Testis (tissue), 2 donors: ENCODE results near the gene KIF26B.

ENCODE experiments used
- CTCF ChIP-seq, 3 experiments: fragments of 450-650 bp in 2 of 3; fragments of 200-600 bp in 1 of 3; sonication (generic) in 1 of 3; IDR thresholded peaks; one replicate each; pipeline ENCODE4 v1.5.1; 2016 to 2019; ENCODE audit warnings: antibody characterized with exemption in 3 of 3, mild to moderate bottlenecking in 2 of 3, moderate library complexity in 1 of 3
- POLR2A ChIP-seq: fragments of 450-650 bp; IDR thresholded peaks from one replicate; pipeline ENCODE4 v1.6.1; 2017; ENCODE audit warnings: antibody characterized with exemption, mild to moderate bottlenecking, moderate library complexity

GRCh38 chr1:245606157-245606725, 451.5 kb downstream of the KIF26B start:
- TF ChIP-seq CTCF (IDR thresholded peaks at IDR 0.05) (no peak), POLR2A (no peak)
